ENCODE measurements around the gene KCNQ5. TPM values are rescaled to one million over a fixed set of nuclear protein-coding genes. Genes with fewer than 3 reads are reported as not detected.
"Not testable (repeated sequence)": the region's sequence is repeated elsewhere in the genome, so short reads cannot be mapped to it uniquely, and the experiment has no call there.

KCNQ5 gene
- total and polyA plus RNA-seq, 12 donors, result 0.10 to 3.6 (median 0.52) TPM

- no peak overlapping the region for H3K27ac ChIP-seq
- TF ChIP-seq CTCF (IDR thresholded peaks at IDR 0.05), result no peak
- TF ChIP-seq POLR2A (IDR thresholded peaks at IDR 0.05), result no peak
- DNase-seq, result no peak
- H3K27me3 ChIP-seq, result no peaks in the 10 kb centered on the region
- H3K4me1 ChIP-seq (replicated peaks in 1 of 2), result no peaks in the 10 kb centered on the region
- no peak overlapping the region for H3K4me3 ChIP-seq
- intact Hi-C loops (cut with DNase I), result no loop called here
- no peaks in the 10 kb centered on the region for H3K9me3 ChIP-seq (replicated peaks in 1 of 3)
- no peaks in the 10 kb centered on the region for H3K36me3 ChIP-seq (replicated peaks in 1 of 2)
- WGBS, 4 donors, result 49 to 52% (median 49%) methylated on average over 2 of the region's 2 CpGs
Observed at GRCh38 chr6:72974276-72974675, 352.4 kb downstream of the KCNQ5 start.

GRCh38 chr6:72975352-72975752 lies 353.5 kb downstream of the KCNQ5 start:
- DNase-seq, result no peak
- intact Hi-C loops (cut with DNase I), result no loop called here
- H3K27me3 ChIP-seq, result no peaks in the 10 kb centered on the region
- H3K9me3 ChIP-seq (replicated peaks in 1 of 3), result no peaks in the 10 kb centered on the region
- H3K36me3 ChIP-seq (replicated peaks in 1 of 2), result no peaks in the 10 kb centered on the region
- no peak for TF ChIP-seq CTCF (IDR thresholded peaks at IDR 0.05)
- TF ChIP-seq POLR2A (IDR thresholded peaks at IDR 0.05), result no peak
- H3K4me1 ChIP-seq (replicated peaks in 1 of 2), result no peaks in the 10 kb centered on the region
- H3K27ac ChIP-seq, result no peak overlapping the region
- 50 to 75% (median 69%) methylated on average over 1 of the region's 1 CpG for WGBS, 4 donors
- no peak overlapping the region for H3K4me3 ChIP-seq

- H3K36me3 ChIP-seq (replicated peaks in 1 of 2), result no peaks in the 10 kb centered on the region
- 25 to 30% (median 28%) methylated on average over 2 of the region's 2 CpGs for WGBS, 4 donors
- TF ChIP-seq POLR2A (IDR thresholded peaks at IDR 0.05), result no peak
- H3K27me3 ChIP-seq, result no peaks in the 10 kb centered on the region
- no peaks in the 10 kb centered on the region for H3K9me3 ChIP-seq (replicated peaks in 1 of 3)
- no peaks in the 10 kb centered on the region for H3K4me1 ChIP-seq (replicated peaks in 1 of 2)
- intact Hi-C loops (cut with DNase I), result no loop called here
- no peak for DNase-seq
- H3K4me3 ChIP-seq, result no peak overlapping the region
- no peak overlapping the region for H3K27ac ChIP-seq
Observed at GRCh38 chr6:72976484-72976883, 354.6 kb downstream of the KCNQ5 start.

GRCh38 chr6:72977114-72977513 lies 355.2 kb downstream of the KCNQ5 start:
- H3K27ac ChIP-seq, result no peak overlapping the region
- no peaks in the 10 kb centered on the region for H3K9me3 ChIP-seq (replicated peaks in 1 of 3)
- intact Hi-C loops (cut with DNase I), result no loop called here
- TF ChIP-seq POLR2A (IDR thresholded peaks at IDR 0.05) (no peak), CTCF (IDR thresholded peaks at IDR 0.05) (no peak)
- DNase-seq, result no peak
- H3K27me3 ChIP-seq, result no peaks in the 10 kb centered on the region
- WGBS, 4 donors, result 38 to 55% (median 45%) methylated on average over 1 of the region's 1 CpG
- H3K4me1 ChIP-seq (replicated peaks in 1 of 2), result no peaks in the 10 kb centered on the region
- no peaks in the 10 kb centered on the region for H3K36me3 ChIP-seq (replicated peaks in 1 of 2)
- no peak overlapping the region for H3K4me3 ChIP-seq

GRCh38 chr6:72978808-72979207 lies 356.9 kb downstream of the KCNQ5 start:
- DNase-seq; intact Hi-C loops (cut with DNase I); H3K9me3 ChIP-seq (replicated peaks in 1 of 3); H3K4me1 ChIP-seq (replicated peaks in 1 of 2); H3K27me3 ChIP-seq; H3K4me3 ChIP-seq; H3K36me3 ChIP-seq (replicated peaks in 1 of 2); H3K27ac ChIP-seq: not testable (repeated sequence)
- 84 to 99% (median 93%) methylated on average over 3 of the region's 3 CpGs for WGBS, 4 donors

- DNase-seq; H3K9me3 ChIP-seq (replicated peaks in 1 of 3); H3K4me1 ChIP-seq (replicated peaks in 1 of 2); H3K27me3 ChIP-seq; H3K27ac ChIP-seq; intact Hi-C loops (cut with DNase I); H3K36me3 ChIP-seq (replicated peaks in 1 of 2); H3K4me3 ChIP-seq: not testable (repeated sequence)
- WGBS, 4 donors, result 68 to 77% (median 75%) methylated on average over 10 to 13 of the region's 13 CpGs
Observed at GRCh38 chr6:72984189-72984831, 362.4 kb downstream of the KCNQ5 start.
